Mesenchymal stem cell (in vitro differentiated cells and primary cell): Measurements from ENCODE around the gene GRIK4.

ENCODE experiments used
- DNase-seq: peaks from one replicate; pipeline ENCODE4 v3.0.0-alpha.2; 2013
- H2AFZ ChIP-seq: one replicate; pipeline ENCODE4 v1.6.1; 2013; ENCODE audit warnings: low read depth, mild to moderate bottlenecking, control low read depth, inconsistent platforms, low read length, moderate library complexity
- H2AK5ac ChIP-seq: 2 replicates; pipeline ENCODE4 v1.6.1; 2013; ENCODE audit warnings: low read length, moderate library complexity, mild to moderate bottlenecking, inconsistent platforms; ENCODE audit not compliant: severe bottlenecking
- H2BK120ac ChIP-seq: one replicate; pipeline ENCODE4 v1.6.1; 2013; ENCODE audit warnings: low read depth, mild to moderate bottlenecking, inconsistent platforms, low read length, moderate library complexity
- H2BK12ac ChIP-seq, 2 experiments: one replicate each; pipeline ENCODE4 v1.6.1; 2013; ENCODE audit warnings: inconsistent platforms in 2 of 2, low read length in 2 of 2, mild to moderate bottlenecking in 2 of 2, moderate library complexity in 2 of 2, control low read depth in 1 of 2
- H2BK15ac ChIP-seq: one replicate; pipeline ENCODE4 v1.6.1; 2013; ENCODE audit warnings: mild to moderate bottlenecking, low read depth, inconsistent platforms; ENCODE audit not compliant: poor library complexity, severe bottlenecking
- H2BK5ac ChIP-seq: 2 replicates; pipeline ENCODE4 v1.6.1; 2013; ENCODE audit warnings: low read depth, mild to moderate bottlenecking, low read length, control low read depth, inconsistent platforms; ENCODE audit not compliant: poor library complexity, severe bottlenecking
- H3K14ac ChIP-seq, 2 experiments: one replicate each; pipeline ENCODE4 v1.6.1; 2013; ENCODE audit warnings: inconsistent platforms in 2 of 2, low read length in 2 of 2, control low read depth in 1 of 2, mild to moderate bottlenecking in 1 of 2, moderate library complexity in 1 of 2
- H3K18ac ChIP-seq, 2 experiments: one replicate each; pipeline ENCODE4 v1.6.1; 2013; ENCODE audit warnings: inconsistent platforms in 2 of 2, low read length in 2 of 2, control low read depth in 1 of 2, low read depth in 1 of 2, mild to moderate bottlenecking in 1 of 2
- H3K23ac ChIP-seq, 2 experiments: one replicate each; pipeline ENCODE4 v1.6.1; 2013; ENCODE audit warnings: inconsistent platforms in 2 of 2, low read length in 2 of 2, mild to moderate bottlenecking in 2 of 2, moderate library complexity in 2 of 2, control low read depth in 1 of 2
- H3K27ac ChIP-seq: 2 replicates; pipeline ENCODE4 v1.5.1; 2013; ENCODE audit warnings: mild to moderate bottlenecking, moderate library complexity, low read length, control low read depth, inconsistent platforms; ENCODE audit not compliant: poor library complexity, severe bottlenecking
- H3K27me3 ChIP-seq, 2 experiments: 2 replicates each; pipeline versions ENCODE4 v1.6.1 to v1.7.0; 2013; ENCODE audit warnings: low read length in 2 of 2, mild to moderate bottlenecking in 2 of 2, moderate library complexity in 2 of 2, control low read depth in 1 of 2, inconsistent platforms in 1 of 2; ENCODE audit not compliant: control insufficient read depth in 1 of 2, insufficient read depth in 1 of 2
- H3K36me3 ChIP-seq, 2 experiments: 2 replicates each; pipeline versions ENCODE4 v1.6.1 to v1.7.0; 2013; ENCODE audit warnings: low read length in 2 of 2, control low read depth in 1 of 2, inconsistent platforms in 1 of 2, low read depth in 1 of 2, mild to moderate bottlenecking in 1 of 2; ENCODE audit not compliant: insufficient read depth in 2 of 2, control insufficient read depth in 1 of 2
- H3K4ac ChIP-seq, 2 experiments: one replicate each; pipeline ENCODE4 v1.6.1; 2013; ENCODE audit warnings: inconsistent platforms in 2 of 2, low read length in 2 of 2, mild to moderate bottlenecking in 2 of 2, moderate library complexity in 2 of 2, control low read depth in 1 of 2, low read depth in 1 of 2
- H3K4me1 ChIP-seq: 2 replicates; pipeline ENCODE4 v1.6.1; 2013; ENCODE audit warnings: low read depth, low read length, control low read depth; ENCODE audit not compliant: control insufficient read depth, insufficient read depth
- H3K4me2 ChIP-seq: 2 replicates; pipeline ENCODE4 v1.6.1; 2013; ENCODE audit warnings: low read length, mild to moderate bottlenecking, inconsistent platforms; ENCODE audit not compliant: poor library complexity, severe bottlenecking
- H3K4me3 ChIP-seq, 2 experiments: 2 replicates each; pipeline versions ENCODE4 v1.5.1 to v1.7.0; 2013; ENCODE audit warnings: low read length in 2 of 2, mild to moderate bottlenecking in 2 of 2, control low read depth in 1 of 2, low read depth in 1 of 2; ENCODE audit not compliant: insufficient read depth in 1 of 2
- H3K79me1 ChIP-seq: replicated peaks from 2 replicates; pipeline ENCODE4 v1.6.1; 2013; ENCODE audit warnings: mild to moderate bottlenecking, control low read depth, low read length, inconsistent platforms; ENCODE audit not compliant: poor library complexity, severe bottlenecking
- H3K9ac ChIP-seq: 2 replicates; pipeline ENCODE4 v1.7.0; 2013; ENCODE audit warnings: mild to moderate bottlenecking, low read length, moderate library complexity
- H3K9me3 ChIP-seq: 2 replicates; pipeline ENCODE4 v1.7.0; 2013; ENCODE audit warnings: mild to moderate bottlenecking, low read length; ENCODE audit not compliant: control insufficient read depth
- H4K8ac ChIP-seq: one replicate; pipeline ENCODE4 v1.6.1; 2013; ENCODE audit warnings: inconsistent platforms, mild to moderate bottlenecking, low read length, moderate library complexity
- H4K91ac ChIP-seq: one replicate; pipeline ENCODE4 v1.6.1; 2013; ENCODE audit warnings: mild to moderate bottlenecking, low read length, inconsistent platforms
- WGBS: methylation state at CpG from one replicate; pipeline ENCODE4 v1.1.7; 2013; ENCODE audit warnings: mixed read lengths; 5-methylcytosine and 5-hydroxymethylcytosine counted together

The GRIK4 gene

GRCh38 chr11:120511820-120512738 lies 531 bp downstream of the GRIK4 start:
- Histone ChIP-seq H2AFZ (no peak overlapping the region), H2AK5ac (no peak overlapping the region)

GRCh38 chr11:120512739-120513435 lies 1.3 kb downstream of the GRIK4 start:
- no peak overlapping the region for H2BK15ac ChIP-seq
- no peak overlapping the region for H2AFZ ChIP-seq
- H4K91ac ChIP-seq = no peak overlapping the region
- H3K23ac ChIP-seq = peak overlapping the region in 1 of 2 experiments; percentile 11
- H3K9me3 ChIP-seq = no peaks in the 10 kb centered on the region
- no peak for DNase-seq
- H4K8ac ChIP-seq = no peak overlapping the region
- no peak overlapping the region for H3K4ac ChIP-seq
- 88% methylated on average over 19 of the region's 22 CpGs for WGBS
- H3K79me1 ChIP-seq = no peaks in the 10 kb centered on the region
- no peak overlapping the region for H3K9ac ChIP-seq
- H3K36me3 ChIP-seq = no peaks in the 10 kb centered on the region
- no peak overlapping the region for H2AK5ac ChIP-seq
- peaks cover 20% of the 10 kb centered on the region for H3K4me1 ChIP-seq
- no peak overlapping the region for H3K4me3 ChIP-seq
- no peak overlapping the region for H3K4me2 ChIP-seq
- H2BK120ac ChIP-seq = no peak overlapping the region
- H2BK5ac ChIP-seq = no peak overlapping the region
- no peak overlapping the region for H3K27ac ChIP-seq
- peaks cover 20 to 73% of the 10 kb centered on the region in 2 experiments for H3K27me3 ChIP-seq
- H2BK12ac ChIP-seq = no peak overlapping the region
- H3K18ac ChIP-seq = no peak overlapping the region
- H3K14ac ChIP-seq = no peak overlapping the region

More at GRCh38 chr11:120511820-120512738, 531 bp downstream of the GRIK4 start:
- Histone ChIP-seq H3K23ac (no peak overlapping the region), H3K14ac (peak overlapping the region in 1 of 2 experiments; percentile 57), H3K27me3 (peaks cover 20 to 66% of the 10 kb centered on the region in 2 experiments), H2BK12ac (peak overlapping the region in 1 of 2 experiments; percentile 54), H3K18ac (peak overlapping the region in 1 of 2 experiments; percentile 65), H4K8ac (peak overlapping the region; percentile 19), H3K27ac (no peak overlapping the region), H3K4me1 (peaks cover 13% of the 10 kb centered on the region), H4K91ac (peak overlapping the region; percentile 18), H2BK5ac (no peak overlapping the region), H3K4me2 (peak overlapping the region; percentile 80), H3K9me3 (no peaks in the 10 kb centered on the region), H3K36me3 (no peaks in the 10 kb centered on the region), H2BK120ac (peak overlapping the region; percentile 23), H3K79me1 (no peaks in the 10 kb centered on the region), H3K4ac (no peak overlapping the region), H3K4me3 (peak overlapping the region in 1 of 2 experiments; percentile 56), H3K9ac (no peak overlapping the region), H2BK15ac (peak overlapping the region; percentile 78)
- WGBS = 9% methylated on average over 29 of the region's 73 CpGs
- DNase-seq = no peak

GRCh38 chr11:120513436-120514315 lies 2.1 kb downstream of the GRIK4 start:
- Histone ChIP-seq H3K23ac (no peak overlapping the region), H2AK5ac (no peak overlapping the region), H2BK15ac (no peak overlapping the region), H2BK120ac (no peak overlapping the region), H3K4me2 (no peak overlapping the region), H2BK12ac (no peak overlapping the region), H3K36me3 (no peaks in the 10 kb centered on the region), H2BK5ac (no peak overlapping the region), H3K9me3 (no peaks in the 10 kb centered on the region), H3K18ac (no peak overlapping the region), H3K14ac (no peak overlapping the region), H3K27me3 (peaks cover 20 to 77% of the 10 kb centered on the region in 2 experiments), H3K27ac (no peak overlapping the region), H2AFZ (no peak overlapping the region), H4K8ac (no peak overlapping the region), H3K9ac (no peak overlapping the region), H3K4ac (no peak overlapping the region), H3K4me3 (no peak overlapping the region), H3K4me1 (peaks cover 23% of the 10 kb centered on the region), H4K91ac (peak overlapping the region; percentile 23), H3K79me1 (no peaks in the 10 kb centered on the region)
- WGBS = 88% methylated on average over 14 of the region's 19 CpGs
- no peak for DNase-seq
